GM19238 (cell line): ENCODE results near the gene NLN.
"Not testable (repeated sequence)": the region's sequence is repeated elsewhere in the genome, so short reads cannot be mapped to it uniquely, and the experiment has no call there.

Source experiments
- DNase-seq: peaks from one replicate; pipeline ENCODE4 v3.0.0; 2011; ENCODE audit warnings: low spot score; ENCODE audit not compliant: insufficient read length

Gene NLN

DNA sequence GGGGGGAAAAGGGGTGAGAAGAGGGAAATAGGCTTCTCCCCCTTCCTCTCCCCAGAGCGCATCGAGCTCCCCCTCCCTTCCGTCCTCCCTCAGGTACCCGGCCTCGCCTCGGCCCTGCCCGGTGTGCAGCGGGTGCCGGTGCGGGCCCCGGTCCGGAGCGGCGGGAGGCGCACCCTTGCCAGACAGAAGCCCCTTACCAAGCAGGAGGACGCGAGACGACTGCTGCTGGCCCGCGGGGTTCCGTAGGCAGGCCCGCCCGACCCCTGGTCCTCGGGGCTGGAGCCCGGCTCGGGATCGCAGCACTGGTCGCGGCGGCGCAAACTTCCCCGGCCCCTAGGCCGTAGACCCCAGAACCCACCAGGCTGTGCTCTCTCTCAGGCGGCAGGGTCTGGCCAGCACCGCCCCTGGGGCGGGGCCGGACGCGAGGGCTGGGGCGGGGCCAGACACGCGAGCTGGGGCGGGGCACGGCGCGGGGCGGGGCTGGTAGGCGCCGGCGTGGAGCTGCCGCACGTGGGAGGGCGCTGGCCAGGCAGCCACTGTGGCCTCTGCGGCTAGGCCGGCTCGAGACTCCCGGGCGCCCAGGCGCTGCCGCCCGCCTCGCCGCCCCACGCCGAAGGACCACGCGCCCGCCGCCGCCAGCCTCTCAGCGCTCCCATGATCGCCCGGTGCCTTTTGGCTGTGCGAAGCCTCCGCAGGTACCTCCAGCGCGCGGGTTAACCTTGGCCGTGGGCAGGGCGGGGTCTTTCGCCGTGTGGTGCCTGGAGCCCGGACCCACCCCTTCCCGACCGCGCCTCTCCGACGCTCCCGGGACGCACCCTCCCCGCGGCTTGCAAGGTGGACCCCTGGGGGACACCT is at the start of gene NLN, which contains the start of gene SGTB:
Gene NLN (plus strand): TSS at position 486 of the 855 bp plus-strand sequence. CDS start 169 bp downstream, at position 655.
Gene SGTB (minus strand): TSS at position 390 of the 855 bp plus-strand sequence. CDS start 1,302 bp downstream, outside the sequence.
- peak; percentile 85 for DNase-seq

DNA sequence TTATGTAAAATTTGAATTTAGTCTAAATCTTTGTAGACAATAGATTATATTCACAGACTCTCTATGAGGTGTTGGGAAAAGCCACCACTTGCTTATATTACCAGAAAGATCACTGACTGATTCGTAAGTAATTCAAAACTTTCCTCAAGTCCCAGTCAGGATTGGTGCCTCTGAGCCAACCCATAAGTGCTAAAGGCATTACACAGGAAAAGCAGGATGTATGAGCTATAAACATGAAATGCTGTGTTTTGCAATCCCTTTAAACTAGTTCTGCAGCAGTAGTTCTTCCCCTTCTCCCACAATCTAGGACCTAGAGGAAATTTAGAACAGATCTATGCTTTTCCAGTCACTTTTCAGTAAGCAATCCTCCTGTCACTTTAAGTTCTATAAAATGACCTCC is 49.2 kb upstream of the NLN start:
- no peak for DNase-seq

DNA sequence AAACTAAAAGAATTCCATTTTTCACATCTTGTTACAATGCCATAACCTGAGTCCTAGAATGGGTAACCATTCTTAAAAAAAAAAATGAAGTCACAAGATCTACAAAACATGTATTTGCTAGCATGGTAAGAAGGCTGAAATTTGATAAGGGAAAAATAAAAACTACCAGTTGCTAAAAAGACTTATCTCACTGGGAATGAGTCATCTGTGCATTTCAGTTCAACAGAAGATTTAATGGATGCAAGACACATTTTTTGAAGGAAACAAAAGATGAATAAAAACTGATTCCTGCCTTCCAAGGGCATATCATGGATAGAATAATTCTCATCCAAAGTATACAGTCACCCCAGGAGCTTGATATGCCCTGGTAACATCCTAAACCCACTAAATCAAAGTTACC is 47.3 kb upstream of the NLN start:
- DNase-seq = no peak

DNA sequence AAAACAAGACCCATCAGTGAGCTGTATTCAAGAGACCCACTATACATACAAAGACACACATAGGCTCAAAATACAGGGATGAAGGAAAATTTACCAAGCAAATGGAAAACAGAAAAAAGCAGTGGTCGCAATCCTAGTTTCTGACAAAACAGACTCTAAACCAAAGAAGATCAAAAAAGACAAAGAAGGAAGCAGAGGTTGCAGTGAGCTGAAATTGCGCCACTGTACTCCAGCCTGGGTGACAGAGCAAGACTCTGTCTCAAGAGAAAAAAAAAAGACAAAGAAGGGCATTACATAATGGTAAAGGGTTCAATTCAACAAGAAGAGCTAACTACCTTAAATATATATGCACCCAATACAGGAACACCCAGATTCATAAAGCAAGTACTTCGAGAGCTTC is 45.9 kb upstream of the NLN start:
- not testable (repeated sequence) for DNase-seq

DNA sequence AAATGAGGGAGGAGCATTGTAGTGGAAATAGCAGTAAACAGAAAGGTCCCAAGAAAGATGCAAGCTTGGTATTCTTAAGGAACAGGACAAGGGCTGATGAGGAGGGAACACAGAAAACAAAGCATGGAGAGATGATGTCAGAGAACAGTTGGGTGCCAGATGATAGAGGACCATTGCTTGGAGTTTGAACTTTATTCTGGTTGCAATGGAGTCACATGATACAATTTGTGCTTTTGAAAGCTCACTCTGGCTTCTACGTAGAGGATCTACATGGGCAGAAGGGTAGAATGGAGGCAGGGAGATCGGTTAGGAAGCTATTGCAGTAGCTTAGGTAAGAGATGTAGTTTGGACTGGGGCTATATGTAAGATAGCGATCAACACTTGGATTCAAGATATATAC is 39.9 kb upstream of the NLN start:
- DNase-seq = no peak

DNA sequence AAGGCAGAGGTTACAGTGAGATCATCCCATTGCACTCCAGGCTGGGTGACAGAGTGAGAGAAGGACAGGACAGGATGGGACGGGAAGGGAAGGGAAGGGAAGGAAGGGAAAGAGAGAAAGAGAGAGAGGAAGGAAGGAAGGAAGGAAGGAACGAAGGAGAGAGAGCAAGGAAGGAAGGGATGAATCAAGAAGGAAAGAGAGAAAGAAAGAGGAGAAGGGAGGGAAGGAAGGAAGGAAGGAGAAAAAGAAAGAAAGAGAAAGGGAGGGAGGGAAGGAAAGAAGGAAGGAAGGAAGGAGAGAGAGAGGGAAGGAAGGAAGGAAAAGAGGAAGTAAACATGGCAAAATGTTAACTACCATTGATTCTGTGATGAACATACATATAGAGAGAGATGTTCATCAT is 28.9 kb upstream of the NLN start:
- DNase-seq = no peak

DNA sequence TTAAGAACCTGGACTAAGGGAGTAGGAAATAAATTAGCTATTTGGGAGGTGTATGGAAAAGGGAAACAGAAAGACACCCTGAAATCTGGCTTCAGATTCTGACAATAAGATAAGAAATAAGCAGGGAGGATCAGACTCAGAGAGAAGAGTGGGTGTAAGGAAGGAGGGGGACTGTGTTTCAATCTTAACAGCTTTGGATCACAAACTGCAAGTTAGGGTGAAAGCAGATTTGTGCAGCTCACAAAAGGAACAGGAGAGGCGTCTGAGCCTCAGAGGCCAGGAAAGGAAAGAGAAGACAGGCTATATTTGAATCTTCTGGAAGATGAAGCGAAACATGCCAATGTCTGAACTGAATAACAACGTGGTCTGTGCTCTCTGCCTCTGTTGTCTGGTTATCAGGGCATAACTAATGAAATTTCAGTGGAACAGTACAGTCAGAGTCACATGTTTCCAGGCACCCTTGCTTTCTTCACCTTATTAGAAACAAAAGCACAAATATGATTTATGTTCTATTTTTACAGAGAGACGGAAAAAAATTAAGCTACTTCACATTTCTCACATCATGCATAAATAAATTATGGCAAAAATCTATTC is 26.7 kb upstream of the NLN start:
- DNase-seq = no peak

DNA sequence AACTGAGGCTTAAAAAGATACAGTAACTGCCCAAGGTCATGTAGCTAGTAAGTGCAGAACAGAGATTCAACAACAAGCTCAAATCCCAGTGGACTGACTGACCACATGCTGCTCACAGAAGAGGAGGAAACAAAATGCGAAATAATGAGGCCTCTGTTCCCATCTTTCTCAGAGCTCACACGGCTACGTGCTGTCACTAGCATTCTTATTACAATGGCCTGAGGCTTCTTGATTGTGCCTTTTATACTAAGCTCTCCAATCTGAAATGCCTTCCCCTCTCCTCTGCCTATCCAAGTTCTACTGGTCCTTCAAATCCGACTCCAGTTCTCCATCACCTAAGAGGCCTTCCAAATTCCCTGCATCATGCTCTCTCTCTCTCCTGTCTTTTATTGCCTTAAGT is 26.1 kb upstream of the NLN start:
- DNase-seq = no peak

DNA sequence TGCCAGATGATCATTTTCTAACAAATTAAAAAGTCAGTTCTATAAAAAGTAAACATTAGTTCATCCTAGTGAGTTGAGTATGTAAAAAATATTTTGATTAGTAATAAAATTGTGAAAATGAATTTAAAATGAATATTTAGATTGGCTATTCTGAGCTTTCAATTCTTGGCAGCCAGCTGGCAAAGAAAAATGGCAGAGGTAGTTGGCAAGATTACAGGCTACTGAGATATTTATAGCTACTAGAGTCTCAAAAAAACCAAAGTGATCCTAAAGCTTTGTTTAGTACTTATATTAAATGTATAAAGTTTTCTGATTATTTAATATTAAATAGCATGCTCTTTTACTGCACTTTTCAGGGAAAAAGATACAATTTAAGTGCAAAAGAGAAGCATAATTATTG is 25.1 kb upstream of the NLN start:
- no peak for DNase-seq

DNA sequence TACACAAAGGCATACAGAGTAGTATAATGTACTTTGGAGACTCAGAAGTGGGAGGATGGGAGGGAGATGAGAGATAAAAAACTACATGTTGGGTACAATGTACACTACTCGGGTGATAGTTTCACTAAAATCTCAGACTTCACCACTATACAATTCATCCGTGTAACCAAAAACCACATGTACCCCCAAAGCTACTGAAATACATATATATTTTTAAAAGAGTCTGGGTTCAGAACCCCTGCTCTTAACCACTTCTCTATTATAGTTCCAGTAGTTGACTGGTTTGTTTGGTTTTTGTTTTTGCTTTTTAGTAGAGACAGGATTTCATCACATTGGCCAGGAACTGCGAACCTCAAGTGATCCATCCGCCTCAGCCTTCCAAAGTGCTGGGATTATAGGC is 22.7 kb upstream of the NLN start:
- no peak for DNase-seq

DNA sequence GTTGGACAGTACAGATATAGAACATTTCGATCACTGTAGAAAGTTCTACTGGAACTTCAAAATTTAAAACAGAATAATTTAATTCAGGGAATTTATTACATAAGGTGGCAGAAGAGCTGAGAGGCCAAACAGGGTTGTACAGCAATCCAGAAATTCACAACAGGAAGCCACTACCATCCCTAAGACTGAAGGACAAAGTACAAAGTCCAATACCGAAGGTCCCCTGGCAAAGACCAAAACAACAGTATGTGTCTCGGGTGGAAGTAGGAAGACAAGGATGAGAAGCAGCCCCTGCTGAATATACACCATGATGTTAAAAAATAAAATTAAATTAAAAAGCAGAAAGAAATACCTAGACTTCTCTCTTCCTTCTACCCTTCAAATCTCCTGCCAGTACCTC is 20.0 kb upstream of the NLN start:
- no peak for DNase-seq

DNA sequence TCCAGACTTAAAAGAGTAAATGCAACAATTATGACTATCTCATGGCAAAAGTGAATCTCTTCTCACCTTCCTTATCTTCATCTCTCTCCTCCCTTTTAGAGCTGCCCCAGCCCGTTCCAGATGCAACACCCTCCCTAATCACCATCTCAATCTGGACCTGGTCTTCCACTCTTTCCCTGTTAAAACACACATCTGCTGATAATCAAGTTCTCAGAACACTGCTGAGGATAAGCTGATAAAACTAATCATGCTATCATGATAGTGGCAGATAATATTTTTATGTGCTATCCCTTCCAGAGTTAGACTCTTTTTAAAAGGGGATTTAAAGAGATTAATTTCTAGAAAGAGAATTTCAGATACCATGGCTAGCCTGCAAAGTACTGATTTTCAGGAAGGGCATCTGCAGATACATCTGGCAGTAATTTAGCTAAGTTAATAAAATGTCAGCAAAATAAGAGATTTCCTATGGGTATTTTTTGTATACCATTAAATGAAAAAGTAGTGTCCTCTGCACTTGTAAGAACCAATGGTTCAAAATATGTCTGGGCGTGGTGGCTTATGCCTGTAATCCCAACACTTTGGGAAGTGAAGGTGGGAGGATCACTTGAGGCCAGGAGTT is 17.3 kb upstream of the NLN start:
- DNase-seq = no peak

DNA sequence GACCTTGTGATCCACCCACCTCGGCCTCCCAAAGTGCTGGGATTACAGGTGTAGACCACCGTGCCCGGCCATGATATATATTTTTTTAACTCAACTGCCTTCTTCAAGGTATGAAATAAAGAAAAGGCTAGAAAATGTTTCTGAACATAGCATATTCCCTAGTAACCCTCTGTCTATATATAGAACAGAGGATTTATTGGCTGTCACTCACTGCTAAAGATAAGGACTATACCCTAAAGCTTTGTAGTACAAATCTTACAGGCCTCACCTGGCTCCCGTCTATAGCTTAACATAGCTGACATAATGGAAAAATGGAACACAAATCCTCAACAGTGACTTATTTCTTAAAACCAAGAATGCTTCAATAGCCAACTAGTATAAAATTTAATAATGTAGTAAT is 14.3 kb upstream of the NLN start:
- no peak for DNase-seq

DNA sequence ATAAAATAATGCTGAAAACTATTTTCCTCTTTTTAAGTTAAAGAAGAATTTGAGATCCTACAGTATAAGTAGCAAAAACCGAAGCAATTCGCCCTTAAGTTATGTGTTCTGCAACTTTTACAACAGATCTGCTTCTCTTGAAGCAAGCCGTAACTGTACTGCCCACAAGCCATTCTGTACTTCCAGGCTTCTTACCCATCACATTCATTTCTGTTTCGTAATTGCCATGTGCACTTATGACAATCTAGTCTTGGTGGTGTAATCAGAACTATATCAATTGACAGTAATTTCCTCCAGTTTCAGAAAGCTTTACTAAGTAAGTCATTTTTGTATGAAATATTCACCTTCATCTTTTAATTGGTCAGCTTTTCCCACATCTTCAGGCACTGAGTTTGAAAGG is 13.9 kb upstream of the NLN start:
- no peak for DNase-seq

DNA sequence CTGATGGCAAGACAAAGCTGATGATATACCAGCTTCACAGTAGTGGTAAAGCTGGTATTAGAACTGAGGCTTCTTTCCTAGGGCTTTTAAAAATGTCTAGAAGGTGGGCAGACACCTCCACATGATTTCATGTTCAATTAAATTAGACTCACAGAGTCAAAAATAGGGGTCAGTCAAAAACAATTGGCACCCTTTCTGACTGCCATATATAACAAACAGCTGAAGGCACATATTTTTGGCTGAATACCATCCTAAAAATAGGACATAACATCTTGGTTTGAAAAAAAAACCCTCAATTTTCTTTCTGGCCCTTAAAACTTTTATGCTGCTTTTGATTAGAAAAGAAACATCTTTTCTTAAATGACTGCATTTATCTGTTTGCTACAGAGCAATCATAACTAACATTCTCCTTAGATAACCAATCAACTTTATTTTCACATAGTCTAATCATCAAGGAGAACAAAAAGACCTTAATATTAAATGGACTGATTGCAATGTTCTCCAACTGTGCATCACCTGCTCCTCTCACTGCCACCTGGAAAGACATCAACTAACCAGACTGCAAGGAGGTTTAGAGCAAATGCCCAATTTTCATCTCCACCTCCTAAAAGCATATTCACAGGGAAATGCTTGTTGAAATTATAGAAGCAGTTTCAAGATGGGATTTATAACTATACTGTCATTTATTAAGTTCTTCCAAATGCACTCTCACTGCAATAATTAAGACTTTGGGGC is 3.3 kb upstream of the NLN start:
- DNase-seq = no peak

DNA sequence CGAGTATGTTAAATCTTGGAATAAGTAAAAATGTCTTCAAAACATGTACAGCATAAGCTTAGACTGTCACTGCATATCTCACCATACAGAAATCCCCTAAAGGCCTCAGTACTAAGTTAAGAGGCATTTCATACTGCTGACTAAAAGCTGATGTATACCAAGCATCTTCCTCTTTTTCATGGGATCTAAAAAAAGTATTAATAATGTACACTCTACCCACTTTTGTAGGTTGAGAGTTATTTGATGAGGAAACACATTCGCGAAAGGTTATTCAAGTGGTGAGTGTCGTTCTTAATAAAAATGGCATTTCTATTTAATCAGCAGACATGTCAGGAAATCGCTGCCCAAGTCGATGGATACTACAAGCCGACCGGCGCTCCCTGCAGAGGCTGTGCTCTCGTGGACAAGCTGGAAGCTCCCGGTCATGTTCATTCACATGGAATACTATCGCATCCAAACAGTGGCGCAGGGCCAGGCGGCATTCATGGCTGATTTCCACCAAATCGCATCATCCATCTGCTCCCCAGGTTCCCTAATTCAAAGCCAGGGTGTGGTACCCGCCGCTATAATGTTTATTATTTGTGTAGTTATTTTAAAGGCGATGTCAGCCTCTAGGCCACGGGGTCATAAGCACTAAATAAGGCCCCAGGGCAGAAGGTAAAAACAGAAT is 820 bp upstream of the NLN start:
- peak; percentile 10 for DNase-seq

DNA sequence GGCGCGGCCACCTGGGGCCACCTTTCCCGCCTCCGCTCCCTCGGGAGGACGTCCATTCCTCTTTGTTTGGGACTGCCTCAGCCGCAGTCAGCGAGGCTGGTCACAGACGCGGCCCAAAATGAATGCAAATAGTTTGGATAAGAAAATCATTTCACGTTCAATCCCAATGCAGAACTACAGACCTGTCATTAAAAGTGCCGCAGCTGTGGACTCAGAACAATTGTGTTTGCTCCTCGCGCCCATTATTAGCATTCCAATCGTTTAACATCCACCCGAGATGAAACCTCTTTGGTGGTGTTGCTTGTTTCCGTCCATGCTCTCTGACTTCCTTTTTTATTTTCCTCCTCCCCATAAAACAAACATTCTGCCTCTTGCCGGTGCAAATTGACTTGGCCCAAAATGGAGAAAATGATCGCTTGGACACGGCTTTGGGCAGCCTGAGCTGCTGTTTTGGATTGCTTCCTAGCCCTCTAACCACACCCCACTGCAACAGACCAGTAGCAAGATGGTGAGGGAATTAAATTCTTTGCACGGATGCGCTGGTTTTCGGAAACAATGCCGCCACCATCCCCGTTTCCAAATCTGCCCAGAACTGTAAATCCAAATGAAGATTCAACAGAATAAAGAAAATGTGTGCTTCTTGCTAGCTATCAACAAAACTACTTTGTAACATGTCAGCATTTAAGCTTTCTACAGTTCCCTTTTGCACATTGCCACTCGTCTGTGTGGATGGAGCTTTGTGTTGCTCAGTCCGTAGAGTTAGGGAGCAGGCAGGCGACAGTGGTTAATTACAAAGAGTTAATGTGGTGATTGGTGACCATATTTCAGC is 784 bp downstream of the NLN start:
- peak; percentile 4 for DNase-seq

DNA sequence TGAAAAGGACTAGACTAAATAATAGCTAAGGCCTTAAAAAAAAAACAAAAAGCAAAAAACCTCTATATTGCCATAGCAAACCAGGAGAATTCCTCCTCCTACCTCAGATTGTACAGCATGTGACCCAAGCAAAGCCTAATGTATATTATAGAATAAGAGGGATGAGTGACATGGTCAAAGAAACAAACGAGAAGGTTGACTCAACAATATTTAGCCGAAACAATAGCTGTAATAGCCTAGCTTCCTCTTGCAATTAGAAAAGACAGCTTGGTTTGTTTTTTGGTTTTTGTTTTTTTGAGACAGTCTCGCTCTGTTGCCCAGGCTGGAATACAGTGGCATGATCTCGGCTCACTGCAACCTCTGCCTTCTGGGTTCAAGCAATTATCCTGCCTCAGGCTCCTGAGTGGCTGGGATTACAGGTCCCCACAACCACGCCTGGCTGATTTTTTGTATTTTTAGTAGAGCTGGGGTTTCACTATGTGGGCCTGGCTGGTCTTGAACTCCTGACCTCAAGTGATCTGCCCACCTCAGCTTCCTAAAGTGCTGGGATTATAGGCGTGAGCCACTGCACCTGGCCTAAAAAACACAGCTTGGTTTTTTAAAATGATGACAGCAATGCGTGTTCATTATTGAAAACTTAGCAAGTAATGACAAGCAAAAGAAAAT is 5.6 kb downstream of the NLN start:
- no peak for DNase-seq

DNA sequence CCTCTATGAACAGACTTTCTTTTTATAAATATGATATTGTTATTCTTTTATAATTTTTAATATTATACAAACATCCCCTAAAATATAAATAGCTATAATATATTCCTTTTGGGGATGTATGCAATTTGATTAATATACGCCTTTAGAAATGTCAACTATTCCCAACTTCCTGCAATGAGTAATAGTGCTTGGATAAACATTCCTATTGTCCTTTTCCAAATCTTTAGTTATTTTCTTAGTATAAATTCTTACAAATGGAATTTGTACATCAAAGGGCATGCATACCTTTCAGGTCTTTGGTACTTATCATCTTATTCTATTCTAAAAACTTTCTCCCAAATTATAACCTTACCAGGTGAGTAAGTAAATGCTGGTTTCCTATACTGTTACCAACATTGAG is 6.2 kb downstream of the NLN start:
- DNase-seq = no peak

DNA sequence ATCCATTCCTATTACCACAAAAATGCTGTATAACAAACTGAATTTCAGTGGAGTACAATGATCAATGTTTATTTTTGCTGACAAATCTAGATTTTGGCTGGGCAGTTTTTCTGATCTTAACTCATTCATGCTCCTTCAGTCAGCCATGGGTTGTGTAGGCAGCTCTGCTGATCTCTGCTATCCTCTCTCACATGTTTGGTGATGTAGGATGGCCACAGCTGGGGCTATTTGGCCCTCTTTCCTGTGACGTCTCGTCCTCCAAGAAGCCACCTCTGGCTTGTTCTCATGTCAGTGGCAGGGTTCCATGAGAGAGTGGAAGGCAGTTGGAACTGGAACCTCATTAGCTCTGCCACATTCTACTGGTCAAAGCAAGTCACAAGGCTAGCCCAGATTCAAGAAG is 8.9 kb downstream of the NLN start:
- DNase-seq = no peak
